Muscle of arm (tissue), 14 donors: ENCODE data around the gene DPM3. TPM values are rescaled to one million over a fixed set of nuclear protein-coding genes. Genes with fewer than 3 reads are reported as not detected.
"Not testable (repeated sequence)": the region's sequence is repeated elsewhere in the genome, so short reads cannot be mapped to it uniquely, and the experiment has no call there.

Source experiments
- DNase-seq: peaks from one replicate; pipeline ENCODE4 v3.0.0-alpha.2; 2013
- long read RNA-seq, 11 donors: transcript quantifications; one replicate each; lab custom pipeline, GENCODE V29; 2026
- polyA plus RNA-seq, 12 donors: library from polyadenylated mRNA; unstranded; fragments of 120-200 nt; gene quantifications; one replicate each; pipeline ENCODE4 v1.2.1, GENCODE V29; 2013; ENCODE audit not compliant: insufficient read length in 12 of 12

The DPM3 gene, protein sequence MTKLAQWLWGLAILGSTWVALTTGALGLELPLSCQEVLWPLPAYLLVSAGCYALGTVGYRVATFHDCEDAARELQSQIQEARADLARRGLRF
- 10 to 100 TPM in 10 of 12 donors, not detected in 2; 13.2 to 24.3 (median 17.5) TPM for polyA plus RNA-seq
- long read RNA-seq, donor 1, transcript DPM3-202 (1 exons, 517 nt): minor isoform, 22 of 76 reads
- long read RNA-seq, donor 1, transcript DPM3-203 (2 exons, 409 nt): major isoform, 42 of 76 reads
- long read RNA-seq, donor 1, transcript DPM3-201 (2 exons, 486 nt): minor isoform, 12 of 76 reads
- long read RNA-seq, donor 1, partial matches to known transcripts: 0 of 76 reads
- long read RNA-seq, donor 1, other reads (novel, unspliced or antisense): 0 of 76 reads
- long read RNA-seq, donor 2, transcript DPM3-203 (2 exons, 409 nt): major isoform, 12 of 24 reads
- long read RNA-seq, donor 2, transcript DPM3-202 (1 exons, 517 nt): minor isoform, 7 of 24 reads
- long read RNA-seq, donor 2, transcript DPM3-201 (2 exons, 486 nt): minor isoform, 5 of 24 reads
- long read RNA-seq, donor 2, partial matches to known transcripts: 0 of 24 reads
- long read RNA-seq, donor 2, other reads (novel, unspliced or antisense): 0 of 24 reads
- long read RNA-seq, donor 3, transcript DPM3-202 (1 exons, 517 nt): major isoform, 5 of 10 reads
- long read RNA-seq, donor 3, partial matches to known transcripts: 0 of 10 reads
- long read RNA-seq, donor 3, other reads (novel, unspliced or antisense): 0 of 10 reads
- long read RNA-seq, donor 4, transcript DPM3-202 (1 exons, 517 nt): minor isoform, 5 of 13 reads
- long read RNA-seq, donor 4, transcript DPM3-203 (2 exons, 409 nt): major isoform, 7 of 13 reads
- long read RNA-seq, donor 4, partial matches to known transcripts: 0 of 13 reads
- long read RNA-seq, donor 4, other reads (novel, unspliced or antisense): 0 of 13 reads
- long read RNA-seq, donor 5, transcript DPM3-203 (2 exons, 409 nt): major isoform, 19 of 31 reads
- long read RNA-seq, donor 5, transcript DPM3-201 (2 exons, 486 nt): minor isoform, 6 of 31 reads
- long read RNA-seq, donor 5, transcript DPM3-202 (1 exons, 517 nt): minor isoform, 6 of 31 reads
- long read RNA-seq, donor 5, partial matches to known transcripts: 0 of 31 reads
- long read RNA-seq, donor 5, other reads (novel, unspliced or antisense): 0 of 31 reads
- long read RNA-seq, donor 6, transcript DPM3-203 (2 exons, 409 nt): major isoform, 9 of 18 reads
- long read RNA-seq, donor 6, transcript DPM3-202 (1 exons, 517 nt): minor isoform, 8 of 18 reads
- long read RNA-seq, donor 6, partial matches to known transcripts: 0 of 18 reads
- long read RNA-seq, donor 6, other reads (novel, unspliced or antisense): 0 of 18 reads
- long read RNA-seq, donor 7, transcript DPM3-202 (1 exons, 517 nt): major isoform, 9 of 21 reads
- long read RNA-seq, donor 7, transcript DPM3-203 (2 exons, 409 nt): major isoform, 9 of 21 reads
- long read RNA-seq, donor 7, partial matches to known transcripts: 0 of 21 reads
- long read RNA-seq, donor 7, other reads (novel, unspliced or antisense): 0 of 21 reads
- long read RNA-seq, donor 8, transcript DPM3-202 (1 exons, 517 nt): minor isoform, 10 of 32 reads
- long read RNA-seq, donor 8, transcript DPM3-203 (2 exons, 409 nt): major isoform, 17 of 32 reads
- long read RNA-seq, donor 8, transcript DPM3-201 (2 exons, 486 nt): minor isoform, 5 of 32 reads
- long read RNA-seq, donor 8, partial matches to known transcripts: 0 of 32 reads
- long read RNA-seq, donor 8, other reads (novel, unspliced or antisense): 0 of 32 reads
- long read RNA-seq, donor 9, transcript DPM3-203 (2 exons, 409 nt): major isoform, 15 of 20 reads
- long read RNA-seq, donor 9, partial matches to known transcripts: 0 of 20 reads
- long read RNA-seq, donor 9, other reads (novel, unspliced or antisense): 0 of 20 reads
- long read RNA-seq, donor 10, transcript DPM3-203 (2 exons, 409 nt): major isoform, 19 of 28 reads
- long read RNA-seq, donor 10, transcript DPM3-202 (1 exons, 517 nt): minor isoform, 5 of 28 reads
- long read RNA-seq, donor 10, partial matches to known transcripts: 0 of 28 reads
- long read RNA-seq, donor 10, other reads (novel, unspliced or antisense): 0 of 28 reads
- long read RNA-seq, donor 11, transcript DPM3-203 (2 exons, 409 nt): major isoform, 22 of 33 reads
- long read RNA-seq, donor 11, transcript DPM3-202 (1 exons, 517 nt): minor isoform, 9 of 33 reads
- long read RNA-seq, donor 11, partial matches to known transcripts: 0 of 33 reads
- long read RNA-seq, donor 11, other reads (novel, unspliced or antisense): 0 of 33 reads

DNA sequence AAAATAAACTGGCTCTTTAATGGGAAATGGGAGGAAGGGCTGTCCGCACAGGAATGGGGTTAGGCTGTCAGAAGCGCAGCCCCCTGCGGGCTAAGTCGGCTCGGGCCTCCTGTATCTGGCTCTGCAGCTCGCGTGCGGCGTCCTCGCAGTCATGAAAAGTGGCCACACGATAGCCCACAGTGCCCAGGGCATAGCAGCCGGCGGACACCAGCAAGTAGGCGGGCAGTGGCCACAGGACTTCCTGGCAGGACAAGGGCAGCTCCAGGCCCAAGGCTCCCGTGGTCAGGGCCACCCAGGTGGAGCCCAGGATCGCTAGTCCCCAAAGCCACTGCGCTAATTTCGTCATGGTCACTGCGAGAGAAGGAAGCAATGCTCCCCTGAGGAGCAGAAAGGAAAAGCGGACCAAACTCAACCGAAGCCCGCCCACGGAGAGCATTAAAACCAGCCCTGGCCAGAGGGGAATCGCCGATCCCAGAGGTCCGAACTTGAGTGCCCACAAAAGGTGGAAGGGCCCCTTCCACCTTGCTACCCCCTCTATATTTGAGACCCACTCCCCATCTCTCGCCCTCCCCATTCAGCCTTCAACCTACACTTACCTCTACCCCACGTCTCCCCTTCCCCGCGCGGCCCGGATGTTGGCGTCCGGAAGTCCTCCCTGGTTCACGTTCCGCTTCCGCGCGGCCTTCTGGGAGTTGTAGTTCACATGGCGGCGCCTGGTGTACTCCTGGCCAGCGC is at the start of gene DPM3:
TSS of gene DPM3 (minus strand) at position 637 of the 735 bp plus-strand sequence. CDS start at position 346, 291 bp downstream.
- DNase-seq: peak; percentile 89

DNA sequence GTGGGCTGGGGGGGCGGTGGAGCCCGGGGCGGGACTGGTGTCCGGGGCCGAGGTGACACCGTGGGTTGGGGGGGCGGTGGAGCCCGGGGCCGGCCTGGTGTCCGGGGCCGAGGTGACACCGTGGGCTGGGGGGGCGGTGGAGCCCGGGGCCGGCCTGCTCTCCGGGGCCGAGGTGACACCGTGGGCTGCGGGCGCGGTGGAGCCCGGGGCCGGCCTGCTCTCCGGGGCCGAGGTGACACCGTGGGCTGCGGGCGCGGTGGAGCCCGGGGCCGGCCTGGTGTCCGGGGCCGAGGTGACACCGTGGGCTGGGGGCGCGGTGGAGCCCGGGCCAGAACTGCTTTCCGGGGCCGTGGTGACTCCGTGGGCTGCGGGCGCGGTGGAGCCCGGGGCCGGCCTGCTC is 49.6 kb upstream of the DPM3 start:
- not testable (repeated sequence) for DNase-seq

DNA sequence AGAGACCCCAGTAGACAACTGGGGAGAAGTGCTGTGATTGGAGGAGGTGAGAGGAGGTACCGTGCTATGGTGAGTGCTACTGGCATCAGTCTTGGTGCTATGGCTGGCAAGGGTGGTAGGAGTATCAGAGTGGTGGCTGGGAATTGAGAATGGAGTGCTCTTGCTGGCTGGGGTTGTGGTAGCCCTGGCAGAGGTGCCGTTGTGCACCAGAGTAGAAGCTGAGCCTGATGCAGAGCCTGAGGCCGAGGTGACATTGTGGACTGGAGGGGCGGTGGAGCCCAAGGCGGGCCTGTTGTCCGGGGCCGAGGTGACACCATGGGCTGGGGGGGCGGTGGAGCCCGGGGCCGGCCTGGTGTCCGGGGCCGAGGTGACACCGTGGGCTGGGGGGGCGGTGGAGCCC is 47.9 kb upstream of the DPM3 start:
- DNase-seq: no peak

GRCh38 chr1:155187456-155187891 is 47.1 kb upstream of the DPM3 start:
- DNase-seq: no peak

GRCh38 chr1:155186794-155187455 is 46.6 kb upstream of the DPM3 start:
- no peak for DNase-seq

- DNase-seq: no peak
Observed at GRCh38 chr1:155186067-155186793, 45.9 kb upstream of the DPM3 start.

DNA sequence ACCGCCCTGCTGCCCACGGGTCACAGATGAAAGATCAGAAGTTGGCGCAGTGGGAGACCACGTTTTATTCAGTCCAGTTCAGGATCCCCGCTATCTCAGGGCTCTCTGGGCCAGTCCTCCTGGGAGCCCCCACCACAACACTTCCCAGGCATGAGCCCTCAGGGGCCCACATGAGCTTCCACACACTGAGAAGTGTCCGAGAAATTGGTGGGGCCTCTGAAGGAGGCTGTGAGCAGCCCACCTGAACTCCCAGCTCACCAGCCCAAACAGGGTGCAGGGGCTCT is 45.4 kb upstream of the DPM3 start:
- no peak for DNase-seq

DNA sequence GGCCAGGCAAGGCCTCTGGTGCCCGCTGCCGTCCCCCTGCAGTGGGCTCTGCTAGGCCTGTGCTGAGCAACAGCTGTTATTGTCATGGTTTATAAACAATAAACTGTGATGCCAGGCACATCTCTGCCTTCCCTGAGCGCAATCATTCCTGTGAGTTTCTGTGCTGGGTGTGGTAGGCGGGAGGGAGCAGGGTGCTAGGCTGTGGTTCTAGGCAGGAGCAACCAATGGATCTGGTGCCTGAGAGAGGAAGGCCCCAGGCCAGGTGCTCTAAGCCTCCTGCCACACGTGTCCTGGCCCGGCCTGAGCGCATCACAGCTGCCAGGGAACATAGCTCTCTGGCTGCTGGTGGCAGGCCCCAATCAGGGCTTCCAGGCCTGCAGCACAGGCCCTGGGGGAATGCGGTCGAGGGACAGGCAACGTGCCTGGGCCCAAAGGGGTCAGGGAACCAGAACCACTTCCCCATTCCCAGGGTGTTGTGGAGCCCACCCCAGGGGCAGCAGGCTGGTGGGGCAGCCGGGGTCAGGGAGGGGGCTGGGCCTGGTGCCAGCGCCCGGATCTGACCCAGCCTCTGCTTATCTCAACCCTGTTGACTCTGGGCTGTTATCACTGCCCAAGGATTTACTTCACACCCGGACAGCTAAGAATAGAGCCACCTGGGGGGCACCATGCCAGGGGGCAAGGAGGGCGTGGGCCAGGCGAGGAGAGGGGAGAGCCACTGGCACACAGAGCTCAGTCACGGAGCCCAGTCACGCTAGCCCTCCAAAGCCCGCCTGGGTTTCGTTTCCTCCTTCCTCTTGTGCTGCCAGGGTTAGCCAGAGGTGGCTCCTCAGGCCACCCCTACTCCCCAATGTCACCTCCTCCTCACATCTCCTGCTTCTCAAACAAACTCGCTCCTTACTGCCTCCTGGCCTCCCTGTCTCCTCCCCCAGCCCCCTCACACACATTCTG is 44.8 kb upstream of the DPM3 start:
- DNase-seq: no peak

- DNase-seq: no peak
Observed at GRCh38 chr1:155184351-155184811, 44.0 kb upstream of the DPM3 start.

- DNase-seq: no peak
Observed at GRCh38 chr1:155183775-155184221, 43.5 kb upstream of the DPM3 start.

DNA sequence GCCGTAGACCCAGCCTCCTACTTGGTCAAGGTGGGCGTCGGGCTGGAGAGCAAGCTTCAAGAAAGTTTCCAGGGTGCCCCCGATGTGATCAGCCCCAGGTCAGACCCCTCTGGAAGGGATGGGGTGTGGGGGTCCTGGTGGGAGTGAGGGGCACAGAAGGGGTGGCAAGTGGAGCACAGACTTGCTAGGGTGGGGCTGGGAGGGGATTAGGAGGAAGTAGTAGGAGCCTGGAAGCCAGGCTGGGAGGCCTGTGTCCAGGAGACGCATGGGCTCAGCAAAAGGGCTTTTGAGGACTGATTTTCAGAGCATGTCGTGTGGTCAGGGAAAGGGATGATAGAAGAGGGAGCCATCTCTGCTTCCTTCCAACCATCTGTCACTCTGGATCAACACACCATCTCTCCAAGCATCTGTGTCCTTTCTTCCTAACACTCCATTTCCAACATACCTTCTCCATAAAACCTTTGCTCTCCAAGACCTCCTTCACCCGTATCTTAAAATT is 41.8 kb upstream of the DPM3 start:
- DNase-seq: no peak

GRCh38 chr1:155181371-155182051 is 41.2 kb upstream of the DPM3 start:
- no peak for DNase-seq

DNA sequence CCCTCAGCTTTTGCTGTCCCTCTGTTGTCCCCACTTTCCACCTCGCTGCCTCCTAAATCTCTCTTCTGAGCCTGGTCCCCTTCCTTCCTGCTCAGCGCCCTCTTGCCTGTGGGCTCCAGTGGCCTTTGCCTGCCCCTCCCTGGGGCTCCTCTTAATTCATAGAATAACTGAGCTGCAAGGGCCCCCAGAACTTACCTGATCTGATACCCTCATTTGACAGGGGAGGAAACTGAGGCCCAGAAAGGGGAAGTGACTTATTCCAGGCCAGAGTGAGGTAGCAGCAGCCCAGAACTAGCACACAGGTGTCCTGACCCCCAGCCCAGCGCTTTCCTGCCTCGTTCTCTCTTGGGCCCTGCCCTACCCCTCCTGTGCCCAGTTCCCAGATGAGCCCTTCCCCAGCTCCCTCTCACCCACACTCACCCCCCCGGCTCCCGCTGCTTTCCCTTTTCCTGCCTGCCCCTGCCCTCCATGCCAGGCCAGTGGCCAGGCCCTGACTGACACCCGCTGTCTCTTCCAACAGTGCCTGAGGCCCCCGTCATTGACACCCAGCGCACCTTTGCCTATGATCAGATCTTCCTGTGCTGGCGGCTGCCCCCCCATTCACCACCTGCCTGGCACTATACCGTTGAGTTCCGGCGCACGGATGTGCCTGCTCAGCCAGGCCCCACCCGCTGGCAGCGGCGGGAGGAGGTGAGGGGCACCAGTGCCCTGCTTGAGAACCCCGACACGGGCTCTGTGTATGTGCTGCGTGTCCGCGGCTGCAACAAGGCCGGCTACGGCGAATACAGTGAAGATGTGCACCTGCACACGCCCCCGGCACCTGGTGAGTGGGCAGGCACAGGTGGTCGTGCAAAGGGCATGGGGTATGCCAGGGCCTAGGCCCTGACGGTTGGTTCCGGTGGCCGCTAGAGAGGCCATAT is 39.0 kb upstream of the DPM3 start:
- no peak for DNase-seq

GRCh38 chr1:155178441-155179111 is 38.2 kb upstream of the DPM3 start:
- no peak for DNase-seq
